ENCODE results near the gene BRD1. TPM values are rescaled to one million over a fixed set of nuclear protein-coding genes. Genes with fewer than 3 reads are reported as not detected.

BRD1 gene
- total and polyA plus RNA-seq, 8 donors, result 10.0 to 92.4 (median 30.4) TPM

DNA sequence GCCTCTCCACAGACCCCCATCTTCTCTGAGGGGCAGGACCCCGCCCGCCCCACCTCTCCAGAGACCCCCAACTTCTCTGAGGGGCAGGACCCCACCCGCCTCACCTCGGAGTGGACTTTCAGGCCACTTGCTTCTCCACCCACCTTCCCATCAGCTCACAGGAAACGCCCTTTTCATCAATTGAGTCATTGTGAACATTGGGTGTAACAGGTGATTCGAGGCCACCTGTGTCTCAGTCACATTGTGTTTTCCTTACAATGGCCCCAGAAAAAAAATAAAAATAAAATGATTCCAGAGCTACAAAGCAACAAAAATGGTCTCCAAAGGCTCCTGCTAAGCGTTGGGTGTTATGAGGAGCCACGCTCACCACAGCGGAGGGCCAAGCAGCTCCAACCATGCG is 36.0 kb downstream of the BRD1 start:
- peaks cover 41 to 66% (median 55%) of the 10 kb centered on the region in 4 donors for H3K4me1 ChIP-seq
- H3K27ac ChIP-seq, result peak overlapping the region in 3 of 5 donors; percentile 8 to 32 (median 19)
- H3K27me3 ChIP-seq, result no peaks in the 10 kb centered on the region
- intact Hi-C loops (cut with DNase I; ENCODE audit: low total_unique reads), result no loop called here
- WGBS, 5 donors, result 68 to 78% (median 70%) methylated on average over 10 of the region's 10 CpGs
- H3K36me3 ChIP-seq, result peaks cover 53 to 89% (median 81%) of the 10 kb centered on the region in 4 donors
- DNase-seq, result peak in 1 of 2 donors; percentile 50
- H3K4me3 ChIP-seq, result no peak overlapping the region
- no peaks in the 10 kb centered on the region for H3K9me3 ChIP-seq
- no peak for TF ChIP-seq POLR2AphosphoS5 (IDR thresholded peaks at IDR 0.05)
- TF ChIP-seq EP300 (IDR thresholded peaks at IDR 0.05), result no peak
- TF ChIP-seq POLR2A (IDR thresholded peaks at IDR 0.05), result no peak
- TF ChIP-seq, protein P1, sequence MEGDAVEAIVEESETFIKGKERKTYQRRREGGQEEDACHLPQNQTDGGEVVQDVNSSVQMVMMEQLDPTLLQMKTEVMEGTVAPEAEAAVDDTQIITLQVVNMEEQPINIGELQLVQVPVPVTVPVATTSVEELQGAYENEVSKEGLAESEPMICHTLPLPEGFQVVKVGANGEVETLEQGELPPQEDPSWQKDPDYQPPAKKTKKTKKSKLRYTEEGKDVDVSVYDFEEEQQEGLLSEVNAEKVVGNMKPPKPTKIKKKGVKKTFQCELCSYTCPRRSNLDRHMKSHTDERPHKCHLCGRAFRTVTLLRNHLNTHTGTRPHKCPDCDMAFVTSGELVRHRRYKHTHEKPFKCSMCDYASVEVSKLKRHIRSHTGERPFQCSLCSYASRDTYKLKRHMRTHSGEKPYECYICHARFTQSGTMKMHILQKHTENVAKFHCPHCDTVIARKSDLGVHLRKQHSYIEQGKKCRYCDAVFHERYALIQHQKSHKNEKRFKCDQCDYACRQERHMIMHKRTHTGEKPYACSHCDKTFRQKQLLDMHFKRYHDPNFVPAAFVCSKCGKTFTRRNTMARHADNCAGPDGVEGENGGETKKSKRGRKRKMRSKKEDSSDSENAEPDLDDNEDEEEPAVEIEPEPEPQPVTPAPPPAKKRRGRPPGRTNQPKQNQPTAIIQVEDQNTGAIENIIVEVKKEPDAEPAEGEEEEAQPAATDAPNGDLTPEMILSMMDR (IDR thresholded peaks at IDR 0.05), result no peak

DNA sequence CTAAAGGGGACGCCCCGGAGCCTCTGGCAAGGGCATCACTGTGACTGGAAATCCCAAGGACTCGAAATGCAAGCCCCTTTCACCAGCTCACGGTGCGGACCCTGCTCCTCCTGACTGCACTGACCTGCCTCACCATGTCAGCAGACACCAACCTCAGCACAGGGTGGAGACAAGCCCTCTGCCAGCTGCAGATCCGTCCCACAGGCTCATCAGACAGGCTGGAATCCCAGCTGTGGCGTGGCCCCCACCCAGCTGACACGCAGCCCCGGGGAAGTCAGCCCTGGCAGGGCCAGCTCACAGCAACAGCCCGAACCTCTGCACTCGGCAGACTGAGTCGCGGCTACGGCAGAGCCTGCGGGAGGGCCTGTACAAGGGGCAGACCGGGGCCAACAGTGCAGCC is 36.8 kb downstream of the BRD1 start:
- Histone ChIP-seq H3K27ac (peak overlapping the region in 1 of 5 donors; percentile 8), H3K4me1 (peaks cover 41 to 74% (median 59%) of the 10 kb centered on the region in 4 donors), H3K4me3 (no peak overlapping the region), H3K9me3 (no peaks in the 10 kb centered on the region), H3K36me3 (peaks cover 49 to 89% (median 81%) of the 10 kb centered on the region in 4 donors), H3K27me3 (no peaks in the 10 kb centered on the region)
- intact Hi-C loops (cut with DNase I; ENCODE audit: low total_unique reads), result no loop called here
- 84 to 93% (median 87%) methylated on average over 13 to 16 of the region's 16 CpGs for WGBS, 5 donors
- DNase-seq, result no peak
- TF ChIP-seq POLR2A (IDR thresholded peaks at IDR 0.05) (no peak), EP300 (IDR thresholded peaks at IDR 0.05) (no peak), POLR2AphosphoS5 (IDR thresholded peaks at IDR 0.05) (no peak)
- TF ChIP-seq, protein P1 (IDR thresholded peaks at IDR 0.05), result no peak

DNA sequence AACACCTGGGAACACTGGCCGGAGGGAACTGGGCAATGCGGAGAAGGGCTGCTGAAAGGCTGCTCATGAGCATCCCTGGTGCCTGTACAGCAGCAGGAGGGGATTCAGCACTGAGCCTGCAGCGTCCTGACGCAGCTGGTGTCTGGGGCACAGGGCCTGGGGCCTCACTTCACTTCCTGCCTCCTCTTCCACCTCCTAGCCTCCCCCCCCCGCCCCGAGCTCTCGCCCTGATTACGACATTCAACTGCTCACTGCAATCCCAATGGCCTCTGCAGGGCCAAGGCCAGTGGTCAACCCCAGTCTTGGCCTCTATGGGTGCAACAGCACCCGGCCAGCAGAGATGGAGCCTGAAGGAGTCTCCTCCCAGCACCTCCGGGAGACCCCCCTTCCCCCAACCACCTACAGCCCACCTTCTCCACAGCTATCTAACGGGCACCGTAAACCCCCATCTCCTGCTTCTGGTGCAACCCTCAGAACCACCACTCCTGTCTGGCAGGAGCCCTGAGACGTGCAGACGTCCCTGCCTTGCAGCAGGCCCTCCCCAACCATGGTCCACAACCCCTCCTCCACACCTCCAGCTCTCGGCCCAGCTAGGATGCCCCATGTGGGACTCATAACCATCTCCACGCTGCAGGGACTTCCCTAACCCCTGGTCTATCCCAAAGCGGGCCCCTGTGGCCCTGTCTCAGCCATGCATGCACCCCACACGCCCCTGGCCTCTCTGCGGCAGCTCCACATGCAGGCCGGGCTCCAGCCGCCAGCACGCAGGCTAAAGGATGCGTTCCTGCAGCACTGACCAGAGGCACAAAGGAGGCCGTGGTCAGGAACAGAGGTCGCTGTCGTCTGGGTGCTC is 38.2 kb downstream of the BRD1 start:
- TF ChIP-seq POLR2A (IDR thresholded peaks at IDR 0.05), result no peak
- TF ChIP-seq, protein P1 (IDR thresholded peaks at IDR 0.05), result no peak
- TF ChIP-seq EP300 (IDR thresholded peaks at IDR 0.05), result no peak
- no peak for TF ChIP-seq POLR2AphosphoS5 (IDR thresholded peaks at IDR 0.05)
- DNase-seq, result peak in 1 of 2 donors; percentile 57
- intact Hi-C loops (cut with DNase I; ENCODE audit: low total_unique reads), result no loop called here
- WGBS, 5 donors, result 72 to 77% (median 72%) methylated on average over 21 to 26 of the region's 26 CpGs
- peak overlapping the region in 4 of 5 donors; percentile 48 to 73 (median 58) for H3K27ac ChIP-seq
- peaks cover 41 to 83% (median 61%) of the 10 kb centered on the region in 4 donors for H3K4me1 ChIP-seq
- no peaks in the 10 kb centered on the region for H3K9me3 ChIP-seq
- H3K27me3 ChIP-seq, result no peaks in the 10 kb centered on the region
- peak overlapping the region in 1 of 4 donors; percentile 16 for H3K4me3 ChIP-seq
- H3K36me3 ChIP-seq, result peaks cover 41 to 87% (median 80%) of the 10 kb centered on the region in 4 donors

DNA sequence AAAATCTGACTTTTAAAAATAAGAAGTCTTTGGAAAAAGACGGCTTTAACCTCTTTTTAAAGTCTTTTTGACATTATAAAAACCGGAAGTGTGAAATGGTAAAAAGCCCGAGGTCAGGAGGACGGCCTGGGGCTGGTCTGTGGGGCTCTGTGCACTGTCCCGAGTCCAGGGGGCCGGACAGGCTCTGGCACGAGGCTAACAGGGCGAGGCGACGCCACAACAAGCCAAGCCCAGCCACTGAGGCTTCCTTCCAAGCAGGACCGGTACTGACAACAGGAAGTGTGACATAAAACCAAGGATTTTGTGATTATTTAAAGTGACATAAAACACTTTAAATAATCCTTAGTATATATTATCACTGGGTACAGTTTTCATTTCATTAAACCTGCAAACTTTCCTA is 39.2 kb downstream of the BRD1 start:
- peaks cover 35 to 87% (median 80%) of the 10 kb centered on the region in 4 donors for H3K36me3 ChIP-seq

More for the DNA sequence above, 39.2 kb downstream of the BRD1 start:
- Histone ChIP-seq H3K4me1 (peaks cover 38 to 81% (median 55%) of the 10 kb centered on the region in 4 donors), H3K9me3 (no peaks in the 10 kb centered on the region), H3K27ac (peak overlapping the region; percentile 35 to 73 (median 56)), H3K4me3 (no peak overlapping the region), H3K27me3 (no peaks in the 10 kb centered on the region)
- WGBS, 5 donors, result 11 to 19% (median 15%) methylated on average over 11 of the region's 11 CpGs
- peak in 1 of 2 donors; percentile 44 for DNase-seq
- intact Hi-C loops (cut with DNase I; ENCODE audit: low total_unique reads), result no loop called here
- TF ChIP-seq POLR2A (IDR thresholded peaks at IDR 0.05), result no peak
- TF ChIP-seq, protein P1 (IDR thresholded peaks at IDR 0.05), result no peak
- no peak for TF ChIP-seq POLR2AphosphoS5 (IDR thresholded peaks at IDR 0.05)
- no peak for TF ChIP-seq EP300 (IDR thresholded peaks at IDR 0.05)
